HEK293 (cell line): Measurements from ENCODE around the gene TUBD1.

Source experiments
- CTCF ChIA-PET: fragments of 350-600 bp; formaldehyde crosslinking; extraction: SDS; loops from one replicate; lab custom pipeline; 2021; ENCODE audit warnings: antibody characterized with exemption; lab: Yijun Ruan, JAX
- POLR2A ChIA-PET: fragments of 300-600 bp; formaldehyde crosslinking; extraction: SDS; loops from one replicate; lab custom pipeline; 2020; ENCODE audit warnings: antibody characterized with exemption, inconsistent platforms; lab: Yijun Ruan, JAX
- H3K27ac ChIP-seq: fragments of 200-500 bp; sonication (Bioruptor generic); 2 replicates; pipeline ENCODE4 v1.5.1; 2014; ENCODE audit warnings: low read depth, low read length, control low read depth, inconsistent platforms; ENCODE audit errors: extremely low read depth
- H3K36me3 ChIP-seq, 2 experiments: fragments of 200-500 bp in 1 of 2; sonication (Bioruptor generic) in 1 of 2; 1 replicate in 1 of 2; 2 replicates in 1 of 2; pipeline ENCODE4 v1.5.1; 2014 to 2017; ENCODE audit warnings: inconsistent platforms in 2 of 2, low read length in 2 of 2; ENCODE audit not compliant: control insufficient read depth in 2 of 2, insufficient read depth in 1 of 2
- H3K4me1 ChIP-seq: fragments of 200-500 bp; sonication (Bioruptor generic); 2 replicates; pipeline ENCODE4 v1.5.1; 2014; ENCODE audit warnings: mild to moderate bottlenecking, low read length, inconsistent platforms; ENCODE audit not compliant: control insufficient read depth, insufficient read depth
- H3K4me3 ChIP-seq: 2 replicates; pipeline ENCODE4 v1.5.1; 2011; ENCODE audit warnings: low read depth, mild to moderate bottlenecking, control low read depth, low read length, moderate library complexity
- H3K9me3 ChIP-seq: fragments of 200-500 bp; sonication (Bioruptor generic); 2 replicates; pipeline ENCODE4 v1.5.1; 2014; ENCODE audit warnings: low read depth, low read length, inconsistent platforms; ENCODE audit not compliant: control insufficient read depth, insufficient read depth
- HOXC10 ChIP-seq: sonication (generic); formaldehyde crosslinking; IDR thresholded peaks from 2 replicates; pipeline ENCODE4 v1.8.1; 2023; ENCODE audit warnings: mild to moderate bottlenecking, missing genetic modification reagents
- KLF8 ChIP-seq: fragments of 450-650 bp; formaldehyde crosslinking; IDR thresholded peaks from 2 replicates; pipeline ENCODE4 v1.5.1; 2016; ENCODE audit warnings: missing biosample characterization, missing genetic modification characterization
- PRDM2 ChIP-seq: fragments of 450-650 bp; formaldehyde crosslinking; IDR thresholded peaks from 2 replicates; pipeline ENCODE4 v1.5.1; 2016; ENCODE audit warnings: missing biosample characterization, missing genetic modification characterization, borderline replicate concordance
- PRDM4 ChIP-seq: fragments of 450-650 bp; formaldehyde crosslinking; IDR thresholded peaks from 2 replicates; pipeline ENCODE4 v1.5.1; 2017; ENCODE audit warnings: missing biosample characterization, missing genetic modification characterization
- SALL2 ChIP-seq: fragments of 450-650 bp; formaldehyde crosslinking; IDR thresholded peaks from 2 replicates; pipeline ENCODE4 v1.5.0; 2017; ENCODE audit warnings: missing biosample characterization, mild to moderate bottlenecking, missing genetic modification characterization, borderline replicate concordance
- ZBTB7A ChIP-seq: fragments of 450-650 bp; formaldehyde crosslinking; IDR thresholded peaks from 2 replicates; pipeline ENCODE4 v1.5.1; 2016; ENCODE audit warnings: low read depth, missing biosample characterization, missing genetic modification characterization
- ZNF2 ChIP-seq: fragments of 450-650 bp; formaldehyde crosslinking; IDR thresholded peaks from 2 replicates; pipeline ENCODE4 v1.5.1; 2016; ENCODE audit warnings: missing biosample characterization, missing genetic modification characterization
- ZNF24 ChIP-seq: fragments of 450-650 bp; formaldehyde crosslinking; IDR thresholded peaks from 2 replicates; pipeline ENCODE4 v1.5.1; 2016; ENCODE audit warnings: missing biosample characterization, missing genetic modification characterization
- ZNF510 ChIP-seq: fragments of 450-650 bp; formaldehyde crosslinking; IDR thresholded peaks from 2 replicates; pipeline ENCODE4 v1.5.1; 2018; ENCODE audit warnings: mild to moderate bottlenecking, missing genetic modification characterization, missing biosample characterization; ENCODE audit not compliant: insufficient replicate concordance
- ZNF561 ChIP-seq: fragments of 450-650 bp; IDR thresholded peaks from 2 replicates; pipeline ENCODE4 v1.5.1; 2018; ENCODE audit warnings: missing biosample characterization, missing genetic modification characterization, borderline replicate concordance
- ZNF654 ChIP-seq: fragments of 450-650 bp; formaldehyde crosslinking; IDR thresholded peaks from 2 replicates; pipeline ENCODE4 v1.5.1; 2016; ENCODE audit warnings: low read depth, missing biosample characterization, missing genetic modification characterization

The TUBD1 gene

GRCh38 chr17:59863616-59864015, 29.1 kb downstream of the TUBD1 start:
- TF ChIP-seq SALL2 (tag by site-specific recombination), result no peak
- no peak for TF ChIP-seq PRDM2 (tag by site-specific recombination)
- no peak for TF ChIP-seq ZNF561 (tag by site-specific recombination)
- no peak for TF ChIP-seq PRDM4 (tag by site-specific recombination)
- no peak for TF ChIP-seq ZBTB7A
- no peak for TF ChIP-seq ZNF510 (tag by site-specific recombination)
- no peak for TF ChIP-seq KLF8 (tag by site-specific recombination)
- ChIA-PET POLR2A (interaction anchor here (1.1 kb wide), 1 partner anchor 10 kb away, joined by 3 read pairs; no protein-coding TSS in a partner anchor), CTCF (interaction anchor here (0.6 to 2.3 kb wide), 2 partner anchors 18 to 51 kb away, joined by 4 to 5 read pairs; no protein-coding TSS in a partner anchor)
- Histone ChIP-seq H3K4me1 (no peaks in the 10 kb centered on the region), H3K36me3 (peaks cover 48 to 54% of the 10 kb centered on the region in 2 experiments), H3K9me3 (no peaks in the 10 kb centered on the region), H3K27ac (no peak overlapping the region), H3K4me3 (no peak overlapping the region)

GRCh38 chr17:59859444-59860025, 33.2 kb downstream of the TUBD1 start:
- H3K4me1 ChIP-seq, result no peaks in the 10 kb centered on the region
- H3K27ac ChIP-seq, result no peak overlapping the region
- H3K4me3 ChIP-seq, result no peak overlapping the region
- CTCF ChIA-PET, result interaction anchor here (0.5 to 2.9 kb wide), 20 partner anchors 10 to 804 kb away, joined by 3 to 13 read pairs (median 3); no protein-coding TSS in a partner anchor
- H3K9me3 ChIP-seq, result no peaks in the 10 kb centered on the region
- TF ChIP-seq HOXC10 (CRISPR knock-in tag) (no peak), ZNF24 (no peak), ZNF2 (tag by site-specific recombination) (0 out of 2 replicates have a peak, but pooled peaks have one; percentile 67), PRDM2 (tag by site-specific recombination) (no peak), ZNF654 (tag by site-specific recombination) (peak; percentile 79)
- POLR2A ChIA-PET, result interaction anchor here (0.6 to 1.5 kb wide), 6 partner anchors 9 to 106 kb away, joined by 3 to 13 read pairs (median 5); partner anchors contain the start of genes RPS6KB1 and TUBD1
- H3K36me3 ChIP-seq, result peaks cover 32 to 36% of the 10 kb centered on the region in 2 experiments
